Urinary bladder (tissue), 4 donors: ENCODE results near the gene AADACL2. TPM values are rescaled to one million over a fixed set of nuclear protein-coding genes. Genes with fewer than 3 reads are reported as not detected.
"Not testable (repeated sequence)": the region's sequence is repeated elsewhere in the genome, so short reads cannot be mapped to it uniquely, and the experiment has no call there.

Source experiments
- DNase-seq: peaks from one replicate; pipeline ENCODE4 v3.0.0-alpha.2; 2015; ENCODE audit errors: extremely low spot score
- H3K27ac ChIP-seq: one replicate; pipeline ENCODE4 v1.5.1; 2013; ENCODE audit warnings: low read depth, mild to moderate bottlenecking, moderate library complexity
- H3K36me3 ChIP-seq: one replicate; pipeline ENCODE4 v1.6.1; 2013; ENCODE audit warnings: mild to moderate bottlenecking, moderate library complexity; ENCODE audit not compliant: insufficient read depth
- H3K4me1 ChIP-seq: one replicate; pipeline ENCODE4 v1.6.1; 2013; ENCODE audit warnings: mild to moderate bottlenecking, moderate library complexity; ENCODE audit not compliant: insufficient read depth
- H3K4me3 ChIP-seq: one replicate; pipeline ENCODE4 v1.5.1; 2013; ENCODE audit warnings: low read depth, low read length
- WGBS: extraction: QIAGEN DNeasy Blood & Tissue Kit; methylation state at CpG from one replicate; pipeline ENCODE4 v1.1.7; 2013; 5-methylcytosine and 5-hydroxymethylcytosine counted together
- polyA plus RNA-seq: library from polyadenylated mRNA; stranded (reverse); fragments of 200-250 nt; gene quantifications from one replicate; pipeline ENCODE4 v1.2.3, GENCODE V29; 2013
- total RNA-seq: library from RNA; depleted of rRNA; stranded (reverse); fragments of >200 nt; gene quantifications from one replicate; pipeline ENCODE4 v1.2.3, GENCODE V29; 2014
- donor health status: healthy with polysubstance abuse.
- donor health status: healthy.

Gene AADACL2
- total and polyA plus RNA-seq, 2 donors, result 0.48 to 1.4 TPM

- Histone ChIP-seq H3K4me1 (no peaks in the 10 kb centered on the region), H3K4me3 (no peak overlapping the region), H3K27ac (no peak overlapping the region), H3K36me3 (no peaks in the 10 kb centered on the region)
- DNase-seq, result no peak
- 92% methylated on average over 2 of the region's 2 CpGs for WGBS
These were observed 866 bp upstream of the AADACL2 start for GRCh38 chr3:151732861-151733260.

- H3K36me3 ChIP-seq, result no peaks in the 10 kb centered on the region
- DNase-seq, result no peak
- no peak overlapping the region for H3K4me3 ChIP-seq
- WGBS, result 33% methylated on average over 4 of the region's 4 CpGs
- H3K27ac ChIP-seq, result no peak overlapping the region
- no peaks in the 10 kb centered on the region for H3K4me1 ChIP-seq
These were observed 6.9 kb downstream of the AADACL2 start for GRCh38 chr3:151740581-151740980.

GRCh38 chr3:151743855-151744254 lies 10.1 kb downstream of the AADACL2 start:
- H3K4me3 ChIP-seq, result no peak overlapping the region
- H3K27ac ChIP-seq, result no peak overlapping the region
- no peak for DNase-seq
- H3K4me1 ChIP-seq, result no peaks in the 10 kb centered on the region
- H3K36me3 ChIP-seq, result no peaks in the 10 kb centered on the region
- WGBS, result 63% methylated on average over 4 of the region's 4 CpGs

GRCh38 chr3:151750181-151750580 lies 16.5 kb downstream of the AADACL2 start:
- no peaks in the 10 kb centered on the region for H3K4me1 ChIP-seq
- no peaks in the 10 kb centered on the region for H3K36me3 ChIP-seq
- WGBS, result 94% methylated on average over 6 of the region's 6 CpGs
- no peak overlapping the region for H3K4me3 ChIP-seq
- H3K27ac ChIP-seq, result no peak overlapping the region
- DNase-seq, result no peak

- H3K27ac ChIP-seq, result no peak overlapping the region
- DNase-seq, result no peak
- 88% methylated on average over 2 of the region's 2 CpGs for WGBS
- no peak overlapping the region for H3K4me3 ChIP-seq
- no peaks in the 10 kb centered on the region for H3K36me3 ChIP-seq
- no peaks in the 10 kb centered on the region for H3K4me1 ChIP-seq
These were observed 17.0 kb downstream of the AADACL2 start for GRCh38 chr3:151750678-151751077.

GRCh38 chr3:151751161-151751560 lies 17.4 kb downstream of the AADACL2 start:
- no peak overlapping the region for H3K27ac ChIP-seq
- WGBS, result 47% methylated on average over 1 of the region's 1 CpG
- H3K4me1 ChIP-seq, result no peaks in the 10 kb centered on the region
- no peak for DNase-seq
- H3K4me3 ChIP-seq, result no peak overlapping the region
- no peaks in the 10 kb centered on the region for H3K36me3 ChIP-seq

GRCh38 chr3:151753846-151754245 lies 20.1 kb downstream of the AADACL2 start:
- H3K36me3 ChIP-seq, result no peaks in the 10 kb centered on the region
- no peak overlapping the region for H3K27ac ChIP-seq
- H3K4me1 ChIP-seq, result no peaks in the 10 kb centered on the region
- no peak overlapping the region for H3K4me3 ChIP-seq
- no peak for DNase-seq
- 93% methylated on average over 4 of the region's 4 CpGs for WGBS

- Histone ChIP-seq H3K27ac (no peak overlapping the region), H3K4me1 (no peaks in the 10 kb centered on the region), H3K36me3 (no peaks in the 10 kb centered on the region), H3K4me3 (no peak overlapping the region)
- 91% methylated on average over 1 of the region's 1 CpG for WGBS
- no peak for DNase-seq
These were observed 27.9 kb downstream of the AADACL2 start for GRCh38 chr3:151761581-151761980.

GRCh38 chr3:151764699-151765098 lies 31.0 kb downstream of the AADACL2 start:
- H3K4me1 ChIP-seq, DNase-seq, H3K4me3 ChIP-seq, H3K27ac ChIP-seq, H3K36me3 ChIP-seq: not testable (repeated sequence)
- WGBS, result 84% methylated on average over 1 of the region's 1 CpG

GRCh38 chr3:151765685-151766084 lies 32.0 kb downstream of the AADACL2 start:
- Histone ChIP-seq H3K36me3 (no peaks in the 10 kb centered on the region), H3K4me3 (no peak overlapping the region), H3K27ac (no peak overlapping the region), H3K4me1 (no peaks in the 10 kb centered on the region)
- no peak for DNase-seq

- no peak overlapping the region for H3K4me3 ChIP-seq
- H3K4me1 ChIP-seq, result no peaks in the 10 kb centered on the region
- no peaks in the 10 kb centered on the region for H3K36me3 ChIP-seq
- no peak for DNase-seq
- WGBS, result 76% methylated on average over 2 of the region's 2 CpGs
- no peak overlapping the region for H3K27ac ChIP-seq
These were observed 32.7 kb downstream of the AADACL2 start for GRCh38 chr3:151766454-151766853.

- 99% methylated on average over 1 of the region's 1 CpG for WGBS
- H3K4me1 ChIP-seq, result no peaks in the 10 kb centered on the region
- no peak overlapping the region for H3K4me3 ChIP-seq
These were observed 34.7 kb downstream of the AADACL2 start for GRCh38 chr3:151768393-151768930.

GRCh38 chr3:151769175-151769574 lies 35.4 kb downstream of the AADACL2 start:
- Histone ChIP-seq H3K4me1 (no peaks in the 10 kb centered on the region), H3K4me3 (no peak overlapping the region), H3K27ac (no peak overlapping the region), H3K36me3 (no peaks in the 10 kb centered on the region)
- WGBS, result 83% methylated on average over 2 of the region's 2 CpGs
- no peak for DNase-seq

More at GRCh38 chr3:151768393-151768930, 34.7 kb downstream of the AADACL2 start:
- H3K27ac ChIP-seq, result no peak overlapping the region
- H3K36me3 ChIP-seq, result no peaks in the 10 kb centered on the region
- no peak for DNase-seq

- Histone ChIP-seq H3K36me3 (no peaks in the 10 kb centered on the region), H3K4me1 (no peaks in the 10 kb centered on the region), H3K27ac (no peak overlapping the region), H3K4me3 (no peak overlapping the region)
- DNase-seq, result no peak
- 45% methylated on average over 4 of the region's 4 CpGs for WGBS
These were observed 37.2 kb downstream of the AADACL2 start for GRCh38 chr3:151770956-151771355.
